Measurements from ENCODE around the gene SURF4.

SURF4 gene

DNA sequence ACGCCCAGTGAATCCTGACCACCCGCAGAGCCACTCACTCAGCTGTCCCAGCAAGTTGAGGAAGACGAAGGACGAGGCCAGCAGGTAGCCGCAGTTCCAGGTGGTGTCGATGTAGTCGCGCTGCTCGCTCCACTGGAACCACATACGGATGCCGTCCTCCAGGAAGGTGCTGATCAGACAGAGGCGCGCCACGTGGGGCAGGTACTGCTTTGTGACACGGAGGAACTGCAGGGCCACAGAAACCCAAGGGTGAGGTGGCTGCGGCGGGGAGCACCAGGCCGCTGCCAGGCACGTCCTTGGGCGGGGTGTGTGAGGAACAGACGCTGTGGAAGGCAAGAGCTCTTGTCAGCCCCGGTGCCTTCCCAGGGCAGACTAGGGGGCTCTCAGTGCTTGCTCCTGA is 8.6 kb downstream of the SURF4 start:
- Histone ChIP-seq H3K4me2 (ENCODE audit: low read depth, low read length, poor library complexity, severe bottlenecking) (no peak overlapping the region), H3K36me3 (ENCODE audit: insufficient read depth, low read length) (peaks cover 66% of the 10 kb centered on the region; the same call in 1 of the 2 replicates), H4K20me1 (ENCODE audit: insufficient read depth, low read length, poor library complexity, severe bottlenecking) (peaks cover 82% of the 10 kb centered on the region), H2AFZ (ENCODE audit: low read length) (no peak overlapping the region), H3F3A (ENCODE audit: low read depth) (peaks cover 14% of the 10 kb centered on the region), H3K9ac (ENCODE audit: low read depth, low read length, poor library complexity, severe bottlenecking) (no peak overlapping the region), H3K79me2 (ENCODE audit: insufficient read depth, low read length) (peaks cover 82% of the 10 kb centered on the region), H3K4me3 (ENCODE audit: low read length, poor library complexity, severe bottlenecking) (no peak overlapping the region), H3K27me3 (ENCODE audit: insufficient read depth, low read length, poor library complexity, severe bottlenecking) (no peaks in the 10 kb centered on the region), H3K4me1 (ENCODE audit: insufficient read depth, low read length, poor library complexity, severe bottlenecking) (peaks cover 43% of the 10 kb centered on the region), H3K9me3 (ENCODE audit: insufficient read depth, low read depth, low read length) (no peaks in the 10 kb centered on the region), H3K9me2 (replicated peaks; ENCODE audit: low read depth, low read length) (no peaks in the 10 kb centered on the region)
- TF ChIP-seq EZH2phosphoT487 (IDR thresholded peaks at IDR 0.05; ENCODE audit: borderline replicate concordance), result no peak
- TF ChIP-seq, protein P1, sequence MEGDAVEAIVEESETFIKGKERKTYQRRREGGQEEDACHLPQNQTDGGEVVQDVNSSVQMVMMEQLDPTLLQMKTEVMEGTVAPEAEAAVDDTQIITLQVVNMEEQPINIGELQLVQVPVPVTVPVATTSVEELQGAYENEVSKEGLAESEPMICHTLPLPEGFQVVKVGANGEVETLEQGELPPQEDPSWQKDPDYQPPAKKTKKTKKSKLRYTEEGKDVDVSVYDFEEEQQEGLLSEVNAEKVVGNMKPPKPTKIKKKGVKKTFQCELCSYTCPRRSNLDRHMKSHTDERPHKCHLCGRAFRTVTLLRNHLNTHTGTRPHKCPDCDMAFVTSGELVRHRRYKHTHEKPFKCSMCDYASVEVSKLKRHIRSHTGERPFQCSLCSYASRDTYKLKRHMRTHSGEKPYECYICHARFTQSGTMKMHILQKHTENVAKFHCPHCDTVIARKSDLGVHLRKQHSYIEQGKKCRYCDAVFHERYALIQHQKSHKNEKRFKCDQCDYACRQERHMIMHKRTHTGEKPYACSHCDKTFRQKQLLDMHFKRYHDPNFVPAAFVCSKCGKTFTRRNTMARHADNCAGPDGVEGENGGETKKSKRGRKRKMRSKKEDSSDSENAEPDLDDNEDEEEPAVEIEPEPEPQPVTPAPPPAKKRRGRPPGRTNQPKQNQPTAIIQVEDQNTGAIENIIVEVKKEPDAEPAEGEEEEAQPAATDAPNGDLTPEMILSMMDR (conservative IDR thresholded peaks at IDR 0.05; ENCODE audit: low read length), result no peak

DNA sequence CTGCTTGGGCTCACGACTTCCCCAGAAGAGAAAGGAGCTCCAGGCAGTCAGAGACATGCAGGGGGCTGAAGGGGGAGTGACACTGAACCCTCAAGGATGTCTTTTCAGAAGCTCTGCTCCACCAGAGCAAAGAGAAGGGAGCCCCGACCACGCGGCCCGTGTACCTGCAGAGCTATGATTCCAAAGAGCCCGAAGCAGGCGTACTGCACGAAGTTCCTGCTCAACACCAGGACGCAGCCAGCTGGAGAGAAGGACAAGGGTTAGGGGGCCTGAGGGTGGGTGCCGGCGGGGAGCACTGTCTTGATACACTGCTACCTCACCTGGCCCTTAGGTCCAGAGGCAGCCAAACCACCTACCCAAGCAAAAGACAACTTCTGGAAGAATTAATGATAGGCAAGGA is 9.4 kb downstream of the SURF4 start:
- H3K79me2 ChIP-seq (ENCODE audit: insufficient read depth, low read length), result peaks cover 74% of the 10 kb centered on the region
- H3K4me3 ChIP-seq (ENCODE audit: low read length, poor library complexity, severe bottlenecking), result no peak overlapping the region
- H3K9ac ChIP-seq (ENCODE audit: low read depth, low read length, poor library complexity, severe bottlenecking), result no peak overlapping the region
- H3K4me2 ChIP-seq (ENCODE audit: low read depth, low read length, poor library complexity, severe bottlenecking), result no peak overlapping the region
- H3K36me3 ChIP-seq (ENCODE audit: insufficient read depth, low read length), result peaks cover 74% of the 10 kb centered on the region; the same call in 1 of the 2 replicates
- no peak overlapping the region for H2AFZ ChIP-seq (ENCODE audit: low read length)
- H3K4me1 ChIP-seq (ENCODE audit: insufficient read depth, low read length, poor library complexity, severe bottlenecking), result peaks cover 36% of the 10 kb centered on the region
- TF ChIP-seq EZH2phosphoT487 (IDR thresholded peaks at IDR 0.05; ENCODE audit: borderline replicate concordance), result no peak
- TF ChIP-seq, protein P1 (conservative IDR thresholded peaks at IDR 0.05; ENCODE audit: low read length), result no peak
- H3K9me3 ChIP-seq (ENCODE audit: insufficient read depth, low read depth, low read length), result no peaks in the 10 kb centered on the region
- H3F3A ChIP-seq (ENCODE audit: low read depth), result peaks cover 7% of the 10 kb centered on the region
- no peaks in the 10 kb centered on the region for H3K9me2 ChIP-seq (replicated peaks; ENCODE audit: low read depth, low read length)
- no peaks in the 10 kb centered on the region for H3K27me3 ChIP-seq (ENCODE audit: insufficient read depth, low read length, poor library complexity, severe bottlenecking)
- peaks cover 74% of the 10 kb centered on the region for H4K20me1 ChIP-seq (ENCODE audit: insufficient read depth, low read length, poor library complexity, severe bottlenecking)

GRCh38 chr9:133362359-133363044 is 13.4 kb downstream of the SURF4 start:
- no peaks in the 10 kb centered on the region for H3K4me1 ChIP-seq (ENCODE audit: insufficient read depth, low read length, poor library complexity, severe bottlenecking)
- H4K20me1 ChIP-seq (ENCODE audit: insufficient read depth, low read length, poor library complexity, severe bottlenecking), result peaks cover 49% of the 10 kb centered on the region
- H3K4me3 ChIP-seq (ENCODE audit: low read length, poor library complexity, severe bottlenecking), result no peak overlapping the region
- H3K79me2 ChIP-seq (ENCODE audit: insufficient read depth, low read length), result peaks cover 58% of the 10 kb centered on the region
- H3K9me2 ChIP-seq (replicated peaks; ENCODE audit: low read depth, low read length), result no peaks in the 10 kb centered on the region
- no peak overlapping the region for H3K9ac ChIP-seq (ENCODE audit: low read depth, low read length, poor library complexity, severe bottlenecking)
- H3F3A ChIP-seq (ENCODE audit: low read depth), result no peaks in the 10 kb centered on the region
- no peaks in the 10 kb centered on the region for H3K9me3 ChIP-seq (ENCODE audit: insufficient read depth, low read depth, low read length)
- no peak overlapping the region for H2AFZ ChIP-seq (ENCODE audit: low read length)
- TF ChIP-seq EZH2phosphoT487 (IDR thresholded peaks at IDR 0.05; ENCODE audit: borderline replicate concordance), result no peak
- TF ChIP-seq, protein P1 (conservative IDR thresholded peaks at IDR 0.05; ENCODE audit: low read length), result no peak
- no peaks in the 10 kb centered on the region for H3K27me3 ChIP-seq (ENCODE audit: insufficient read depth, low read length, poor library complexity, severe bottlenecking)
- peaks cover 78% of the 10 kb centered on the region; the same call in 1 of the 2 replicates for H3K36me3 ChIP-seq (ENCODE audit: insufficient read depth, low read length)
- H3K4me2 ChIP-seq (ENCODE audit: low read depth, low read length, poor library complexity, severe bottlenecking), result no peak overlapping the region

Measured in Loucy (cell line).